ENCODE measurements around the gene SNX32.

SNX32 gene

DNA sequence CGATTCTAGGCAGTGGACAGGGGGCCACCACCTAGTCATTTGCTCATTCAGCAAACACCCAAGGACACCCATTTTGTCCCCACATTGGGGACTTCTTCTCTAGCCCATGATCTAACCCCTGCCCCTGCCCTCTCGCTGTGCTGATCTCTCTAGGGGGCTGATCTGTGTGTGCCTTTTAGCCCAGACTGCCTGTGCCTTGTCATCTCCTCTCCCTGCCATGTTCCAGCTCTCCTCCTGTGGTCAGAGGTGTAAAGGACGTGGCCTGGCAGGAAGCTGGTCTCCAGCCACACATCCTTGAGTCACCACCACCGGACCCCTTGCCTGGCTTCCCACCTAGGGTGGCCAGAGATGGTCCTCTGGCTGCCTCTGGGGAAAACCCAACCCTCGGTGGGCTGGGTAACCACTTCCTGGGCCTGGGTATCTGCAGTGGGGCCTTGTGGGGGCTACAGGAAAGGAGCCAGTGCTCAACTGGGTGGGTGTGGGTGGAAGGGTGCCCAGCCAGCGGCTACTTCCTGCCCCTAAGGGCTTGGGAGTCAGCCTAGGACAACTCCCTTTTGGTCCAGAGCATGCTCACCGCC, 47.2 kb downstream of the SNX32 start:
- TF ChIP-seq POLR2AphosphoS5 (IDR thresholded peaks at IDR 0.05; ENCODE audit: low read depth) (no peak), SPI1 (IDR thresholded peaks at IDR 0.05; ENCODE audit: borderline replicate concordance, low read depth) (no peak), REST (IDR thresholded peaks at IDR 0.05; ENCODE audit: insufficient replicate concordance, low read depth) (no peak)
- TF ChIP-seq, protein P1, sequence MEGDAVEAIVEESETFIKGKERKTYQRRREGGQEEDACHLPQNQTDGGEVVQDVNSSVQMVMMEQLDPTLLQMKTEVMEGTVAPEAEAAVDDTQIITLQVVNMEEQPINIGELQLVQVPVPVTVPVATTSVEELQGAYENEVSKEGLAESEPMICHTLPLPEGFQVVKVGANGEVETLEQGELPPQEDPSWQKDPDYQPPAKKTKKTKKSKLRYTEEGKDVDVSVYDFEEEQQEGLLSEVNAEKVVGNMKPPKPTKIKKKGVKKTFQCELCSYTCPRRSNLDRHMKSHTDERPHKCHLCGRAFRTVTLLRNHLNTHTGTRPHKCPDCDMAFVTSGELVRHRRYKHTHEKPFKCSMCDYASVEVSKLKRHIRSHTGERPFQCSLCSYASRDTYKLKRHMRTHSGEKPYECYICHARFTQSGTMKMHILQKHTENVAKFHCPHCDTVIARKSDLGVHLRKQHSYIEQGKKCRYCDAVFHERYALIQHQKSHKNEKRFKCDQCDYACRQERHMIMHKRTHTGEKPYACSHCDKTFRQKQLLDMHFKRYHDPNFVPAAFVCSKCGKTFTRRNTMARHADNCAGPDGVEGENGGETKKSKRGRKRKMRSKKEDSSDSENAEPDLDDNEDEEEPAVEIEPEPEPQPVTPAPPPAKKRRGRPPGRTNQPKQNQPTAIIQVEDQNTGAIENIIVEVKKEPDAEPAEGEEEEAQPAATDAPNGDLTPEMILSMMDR (IDR thresholded peaks at IDR 0.05; ENCODE audit: insufficient read depth, low read length), result no peak
- no peak for DNase-seq (ENCODE audit: low read depth in 1 of 2, low spot score in 1 of 2)
- no peak overlapping the region for H3K27ac ChIP-seq (replicated peaks)
- no peaks in the 10 kb centered on the region for H3K27me3 ChIP-seq (ENCODE audit: insufficient read depth, poor library complexity, severe bottlenecking)
- no peak overlapping the region for H3K4me3 ChIP-seq (replicated peaks; ENCODE audit: insufficient read depth, low read length)

DNA sequence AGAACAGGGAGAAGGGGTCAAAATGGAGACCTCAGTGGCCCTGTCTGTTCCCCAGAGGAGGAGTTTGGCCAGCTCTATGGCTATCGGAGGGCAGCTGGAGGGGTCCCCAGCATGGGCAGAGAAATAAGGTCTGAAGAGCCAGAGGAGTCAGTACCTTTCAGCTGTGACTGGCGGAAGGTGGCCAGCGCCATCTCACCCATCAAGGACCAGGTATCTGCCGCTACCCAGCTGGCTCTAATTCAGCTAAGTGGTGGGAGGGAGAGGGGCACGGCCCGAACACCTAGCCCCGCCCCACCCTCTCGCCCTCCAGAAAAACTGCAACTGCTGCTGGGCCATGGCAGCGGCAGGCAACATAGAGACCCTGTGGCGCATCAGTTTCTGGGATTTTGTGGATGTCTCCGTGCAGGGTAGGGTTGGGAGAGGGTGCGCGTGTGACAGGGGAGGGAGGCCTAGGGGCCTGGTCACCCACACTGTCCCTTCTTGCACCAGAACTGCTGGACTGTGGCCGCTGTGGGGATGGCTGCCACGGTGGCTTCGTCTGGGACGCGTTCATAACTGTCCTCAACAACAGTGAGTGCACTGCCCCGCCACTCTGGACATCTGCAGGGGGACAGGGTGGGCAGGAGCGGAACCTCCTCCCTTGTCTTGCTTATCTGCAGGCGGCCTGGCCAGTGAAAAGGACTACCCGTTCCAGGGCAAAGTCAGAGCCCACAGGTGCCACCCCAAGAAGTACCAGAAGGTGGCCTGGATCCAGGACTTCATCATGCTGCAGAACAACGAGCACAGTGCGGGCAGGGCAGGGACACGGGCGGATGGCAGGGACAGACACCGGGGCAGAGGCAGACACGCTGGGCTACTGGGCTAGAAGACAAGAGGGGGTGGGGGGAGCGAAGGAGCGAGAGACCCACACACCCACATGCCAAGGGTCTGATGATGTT, 48.6 kb downstream of the SNX32 start:
- Histone ChIP-seq H3K27me3 (ENCODE audit: insufficient read depth, poor library complexity, severe bottlenecking) (no peaks in the 10 kb centered on the region), H3K27ac (replicated peaks) (no peak overlapping the region), H3K4me3 (replicated peaks; ENCODE audit: insufficient read depth, low read length) (no peak overlapping the region)
- DNase-seq (ENCODE audit: low read depth in 1 of 2, low spot score in 1 of 2), result no peak
- TF ChIP-seq, protein P1 (IDR thresholded peaks at IDR 0.05; ENCODE audit: insufficient read depth, low read length), result no peak
- no peak for TF ChIP-seq POLR2AphosphoS5 (IDR thresholded peaks at IDR 0.05; ENCODE audit: low read depth)
- no peak for TF ChIP-seq SPI1 (IDR thresholded peaks at IDR 0.05; ENCODE audit: borderline replicate concordance, low read depth)
- no peak for TF ChIP-seq REST (IDR thresholded peaks at IDR 0.05; ENCODE audit: insufficient replicate concordance, low read depth)
- no peak for TF ChIP-seq GABPA (IDR thresholded peaks at IDR 0.05; ENCODE audit: low read depth)

GRCh38 chr11:65883058-65883761, 49.4 kb downstream of the SNX32 start:
- H3K27me3 ChIP-seq (ENCODE audit: insufficient read depth, poor library complexity, severe bottlenecking), result no peaks in the 10 kb centered on the region
- TF ChIP-seq, protein P1 (IDR thresholded peaks at IDR 0.05; ENCODE audit: insufficient read depth, low read length), result no peak
- TF ChIP-seq REST (IDR thresholded peaks at IDR 0.05; ENCODE audit: insufficient replicate concordance, low read depth) (no peak), POLR2AphosphoS5 (IDR thresholded peaks at IDR 0.05; ENCODE audit: low read depth) (no peak), GABPA (IDR thresholded peaks at IDR 0.05; ENCODE audit: low read depth) (no peak), SPI1 (IDR thresholded peaks at IDR 0.05; ENCODE audit: borderline replicate concordance, low read depth) (no peak)
- DNase-seq (ENCODE audit: low read depth in 1 of 2, low spot score in 1 of 2), result no peak
- no peak overlapping the region for H3K27ac ChIP-seq (replicated peaks)
- H3K4me3 ChIP-seq (replicated peaks; ENCODE audit: insufficient read depth, low read length), result no peak overlapping the region

Measured in HL-60 (cell line).